ENCODE data around the gene PPP2R5D.

PPP2R5D gene

GRCh38 chr6:43060034-43060754, 75.8 kb downstream of the PPP2R5D start:
- no peak for DNase-seq

- DNase-seq = no peak
Measured at GRCh38 chr6:43060755-43061633, 76.6 kb downstream of the PPP2R5D start.

- no peak for DNase-seq
Measured at GRCh38 chr6:43061861-43062260, 77.5 kb downstream of the PPP2R5D start.

Measured in NCI-H1930 (cell line).